ENCODE results near the gene ABCA6. TPM values are rescaled to one million over a fixed set of nuclear protein-coding genes. Genes with fewer than 3 reads are reported as not detected.

The ABCA6 gene
- total RNA-seq, 2 experiments from 2014 or later, result 5.2 to 26.5 TPM

GRCh38 chr17:69056179-69056823 lies 85.4 kb downstream of the ABCA6 start:
- Histone ChIP-seq H4K20me1 (ENCODE audit: insufficient read depth, low read length) (no peaks in the 10 kb centered on the region), H3K4me1 (ENCODE audit: insufficient read depth, low read length, poor library complexity, severe bottlenecking) (peaks cover 16% of the 10 kb centered on the region), H3K27ac (ENCODE audit: low read depth, low read length, poor library complexity, severe bottlenecking) (no peak overlapping the region), H3K4me3 (ENCODE audit: low read depth, low read length, poor library complexity, severe bottlenecking) (no peak overlapping the region), H2AFZ (ENCODE audit: low read length) (0 out of 2 replicates have a peak overlapping the region, but pooled peaks have one; percentile 10), H3K9me3 (ENCODE audit: low read length) (no peaks in the 10 kb centered on the region), H3K9me2 (ENCODE audit: insufficient read depth, low read length) (no peaks in the 10 kb centered on the region), H3K4me2 (ENCODE audit: low read length) (no peak overlapping the region), H3K36me3 (ENCODE audit: insufficient read depth, low read length) (no peaks in the 10 kb centered on the region), H3K79me2 (ENCODE audit: insufficient read depth, low read depth, low read length) (no peaks in the 10 kb centered on the region)
- DNase-seq (ENCODE audit: low spot score), result no peak
- POLR2A ChIA-PET, result interaction anchor here (0.8 kb wide), 1 partner anchor 156 kb away, joined by 4 read pairs; no protein-coding TSS in a partner anchor
- CTCF ChIA-PET (ENCODE audit: unreplicated experiment), result no interaction called here
- intact Hi-C loops (cut with micrococcal nuclease; ENCODE audit: unreplicated experiment), result no loop called here
- TF ChIP-seq, protein P1, sequence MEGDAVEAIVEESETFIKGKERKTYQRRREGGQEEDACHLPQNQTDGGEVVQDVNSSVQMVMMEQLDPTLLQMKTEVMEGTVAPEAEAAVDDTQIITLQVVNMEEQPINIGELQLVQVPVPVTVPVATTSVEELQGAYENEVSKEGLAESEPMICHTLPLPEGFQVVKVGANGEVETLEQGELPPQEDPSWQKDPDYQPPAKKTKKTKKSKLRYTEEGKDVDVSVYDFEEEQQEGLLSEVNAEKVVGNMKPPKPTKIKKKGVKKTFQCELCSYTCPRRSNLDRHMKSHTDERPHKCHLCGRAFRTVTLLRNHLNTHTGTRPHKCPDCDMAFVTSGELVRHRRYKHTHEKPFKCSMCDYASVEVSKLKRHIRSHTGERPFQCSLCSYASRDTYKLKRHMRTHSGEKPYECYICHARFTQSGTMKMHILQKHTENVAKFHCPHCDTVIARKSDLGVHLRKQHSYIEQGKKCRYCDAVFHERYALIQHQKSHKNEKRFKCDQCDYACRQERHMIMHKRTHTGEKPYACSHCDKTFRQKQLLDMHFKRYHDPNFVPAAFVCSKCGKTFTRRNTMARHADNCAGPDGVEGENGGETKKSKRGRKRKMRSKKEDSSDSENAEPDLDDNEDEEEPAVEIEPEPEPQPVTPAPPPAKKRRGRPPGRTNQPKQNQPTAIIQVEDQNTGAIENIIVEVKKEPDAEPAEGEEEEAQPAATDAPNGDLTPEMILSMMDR (conservative IDR thresholded peaks at IDR 0.05; ENCODE audit: low read length), result no peak
- TF ChIP-seq EZH2phosphoT487 (IDR thresholded peaks at IDR 0.05; ENCODE audit: borderline replicate concordance, low read depth, low read length), result no peak
- no TSS peak for BruUV-seq (replicated peaks)

GRCh38 chr17:69055334-69055733 lies 86.4 kb downstream of the ABCA6 start:
- no peak for DNase-seq (ENCODE audit: low spot score)
- no peaks in the 10 kb centered on the region for H3K9me3 ChIP-seq (ENCODE audit: low read length)
- intact Hi-C loops (cut with micrococcal nuclease; ENCODE audit: unreplicated experiment), result no loop called here
- H3K4me2 ChIP-seq (ENCODE audit: low read length), result no peak overlapping the region
- H3K79me2 ChIP-seq (ENCODE audit: insufficient read depth, low read depth, low read length), result no peaks in the 10 kb centered on the region
- peaks cover 7% of the 10 kb centered on the region for H3K4me1 ChIP-seq (ENCODE audit: insufficient read depth, low read length, poor library complexity, severe bottlenecking)
- H4K20me1 ChIP-seq (ENCODE audit: insufficient read depth, low read length), result no peaks in the 10 kb centered on the region
- H3K27ac ChIP-seq (ENCODE audit: low read depth, low read length, poor library complexity, severe bottlenecking), result no peak overlapping the region
- no TSS peak for BruUV-seq (replicated peaks)
- H3K36me3 ChIP-seq (ENCODE audit: insufficient read depth, low read length), result no peaks in the 10 kb centered on the region
- TF ChIP-seq, protein P1 (conservative IDR thresholded peaks at IDR 0.05; ENCODE audit: low read length), result no peak
- no peak for TF ChIP-seq EZH2phosphoT487 (IDR thresholded peaks at IDR 0.05; ENCODE audit: borderline replicate concordance, low read depth, low read length)
- H3K4me3 ChIP-seq (ENCODE audit: low read depth, low read length, poor library complexity, severe bottlenecking), result no peak overlapping the region
- H3K9me2 ChIP-seq (ENCODE audit: insufficient read depth, low read length), result no peaks in the 10 kb centered on the region
- no peak overlapping the region for H2AFZ ChIP-seq (ENCODE audit: low read length)
- ChIA-PET POLR2A (no interaction called here), CTCF (ENCODE audit: unreplicated experiment) (no interaction called here)

GRCh38 chr17:69050999-69051775 lies 90.5 kb downstream of the ABCA6 start:
- intact Hi-C loops (cut with micrococcal nuclease; ENCODE audit: unreplicated experiment), result no loop called here
- H3K79me2 ChIP-seq (ENCODE audit: insufficient read depth, low read depth, low read length), result no peaks in the 10 kb centered on the region
- DNase-seq (ENCODE audit: low spot score), result no peak
- no peaks in the 10 kb centered on the region for H4K20me1 ChIP-seq (ENCODE audit: insufficient read depth, low read length)
- no peaks in the 10 kb centered on the region for H3K9me2 ChIP-seq (ENCODE audit: insufficient read depth, low read length)
- no peaks in the 10 kb centered on the region for H3K4me1 ChIP-seq (ENCODE audit: insufficient read depth, low read length, poor library complexity, severe bottlenecking)
- no peak overlapping the region for H3K4me3 ChIP-seq (ENCODE audit: low read depth, low read length, poor library complexity, severe bottlenecking)
- no peaks in the 10 kb centered on the region for H3K9me3 ChIP-seq (ENCODE audit: low read length)
- ChIA-PET POLR2A (no interaction called here), CTCF (ENCODE audit: unreplicated experiment) (no interaction called here)
- no peak overlapping the region for H3K27ac ChIP-seq (ENCODE audit: low read depth, low read length, poor library complexity, severe bottlenecking)
- H3K36me3 ChIP-seq (ENCODE audit: insufficient read depth, low read length), result no peaks in the 10 kb centered on the region
- TF ChIP-seq, protein P1 (conservative IDR thresholded peaks at IDR 0.05; ENCODE audit: low read length), result no peak
- TF ChIP-seq EZH2phosphoT487 (IDR thresholded peaks at IDR 0.05; ENCODE audit: borderline replicate concordance, low read depth, low read length), result no peak
- no TSS peak for BruUV-seq (replicated peaks)
- no peak overlapping the region for H2AFZ ChIP-seq (ENCODE audit: low read length)
- H3K4me2 ChIP-seq (ENCODE audit: low read length), result no peak overlapping the region
